ENCODE measurements around the gene GPN2. TPM values are rescaled to one million over a fixed set of nuclear protein-coding genes. Genes with fewer than 3 reads are reported as not detected.

GPN2 gene
- total and polyA plus RNA-seq, 2 donors (not counting 1 experiment from before 2014, with no cell fraction given) = 15.2 to 43.5 TPM

GRCh38 chr1:26879793-26880192, 10.3 kb downstream of the GPN2 start:
- peaks cover 23 to 70% of the 10 kb centered on the region in 2 experiments for H3K36me3 ChIP-seq (replicated peaks in 1 of 2; ENCODE audit: control extremely low read depth in 1 of 2, control insufficient read depth in 1 of 2, extremely low read depth in 1 of 2, insufficient read depth in 2 of 2, low read length in 1 of 2)
- H3K4me3 Mint-ChIP-seq = no peak overlapping the region
- H3K4me1 Mint-ChIP-seq = peaks cover 3% of the 10 kb centered on the region
- peaks cover 16% of the 10 kb centered on the region for H4K20me1 ChIP-seq (ENCODE audit: control insufficient read depth, insufficient read depth, low read length, poor library complexity, severe bottlenecking)
- no peak overlapping the region for H3K27ac ChIP-seq (ENCODE audit: low read length in 2 of 2)
- no peaks in the 10 kb centered on the region for H3K27me3 ChIP-seq (replicated peaks in 1 of 4; ENCODE audit: control extremely low read depth in 1 of 4, control insufficient read depth in 3 of 4, insufficient read depth in 4 of 4, low read length in 3 of 4)
- intact Hi-C loops (cut with micrococcal nuclease) = loop anchor here (2.0 kb wide), 1 partner anchor 59 kb away; no protein-coding TSS in a partner anchor
- H3K79me2 ChIP-seq (ENCODE audit: control insufficient read depth, insufficient read depth, low read length) = peaks cover 24% of the 10 kb centered on the region
- H3K9me3 ChIP-seq (ENCODE audit: control extremely low read depth in 1 of 3, control insufficient read depth in 2 of 3, insufficient read depth in 1 of 3, low read length in 2 of 3) = no peaks in the 10 kb centered on the region
- WGBS (ENCODE audit: insufficient coverage) = 100% methylated on average over 2 of the region's 4 CpGs
- no peak overlapping the region for H3K4me3 ChIP-seq (ENCODE audit: control extremely low read depth in 1 of 5, extremely low read depth in 1 of 5, insufficient read depth in 1 of 5, low read depth in 2 of 5, low read length in 4 of 5)
- no peak overlapping the region for H2AFZ ChIP-seq (ENCODE audit: insufficient read depth, low read depth, low read length, poor library complexity, severe bottlenecking)
- H3K27ac Mint-ChIP-seq = no peak overlapping the region
- no peaks in the 10 kb centered on the region for H3K27me3 Mint-ChIP-seq
- no peaks in the 10 kb centered on the region for H3K9me3 Mint-ChIP-seq (ENCODE audit: insufficient read depth)
- no peak for TF ChIP-seq CTCF (IDR thresholded peaks at IDR 0.05)
- no peak for TF ChIP-seq EZH2 (IDR thresholded peaks at IDR 0.05; ENCODE audit: borderline replicate concordance, insufficient read depth, low read depth, low read length, poor library complexity, severe bottlenecking)
- no peak overlapping the region for H3K9ac ChIP-seq (ENCODE audit: low read length)
- peaks cover 0 to 3% of the 10 kb centered on the region in 2 donors for H3K4me1 ChIP-seq (ENCODE audit: control insufficient read depth in 2 of 2, insufficient read depth in 2 of 2, low read length in 2 of 2)
- DNase-seq (no peak), ATAC-seq (ENCODE audit: low read depth) (no peak)
- POLR2A ChIA-PET = no interaction called here
- H3K4me2 ChIP-seq (replicated peaks; ENCODE audit: low read depth, low read length, poor library complexity, severe bottlenecking) = no peak overlapping the region
- CTCF ChIA-PET = interaction anchor here (0.6 to 7.3 kb wide), 11 partner anchors 13 to 657 kb away, joined by 3 to 79 read pairs (median 11); no protein-coding TSS in a partner anchor

- Histone ChIP-seq H3K9ac (ENCODE audit: low read length) (no peak overlapping the region), H3K4me3 (ENCODE audit: control extremely low read depth in 1 of 5, extremely low read depth in 1 of 5, insufficient read depth in 1 of 5, low read depth in 2 of 5, low read length in 4 of 5) (no peak overlapping the region), H3K4me1 (ENCODE audit: control insufficient read depth in 2 of 2, insufficient read depth in 2 of 2, low read length in 2 of 2) (peaks cover 0 to 3% of the 10 kb centered on the region in 2 donors), H3K36me3 (replicated peaks in 1 of 2; ENCODE audit: control extremely low read depth in 1 of 2, control insufficient read depth in 1 of 2, extremely low read depth in 1 of 2, insufficient read depth in 2 of 2, low read length in 1 of 2) (peaks cover 14 to 46% of the 10 kb centered on the region in 2 experiments), H4K20me1 (ENCODE audit: control insufficient read depth, insufficient read depth, low read length, poor library complexity, severe bottlenecking) (peaks cover 12% of the 10 kb centered on the region), H3K79me2 (ENCODE audit: control insufficient read depth, insufficient read depth, low read length) (peaks cover 4% of the 10 kb centered on the region), H3K9me3 (ENCODE audit: control extremely low read depth in 1 of 3, control insufficient read depth in 2 of 3, insufficient read depth in 1 of 3, low read length in 2 of 3) (no peaks in the 10 kb centered on the region), H3K27me3 (replicated peaks in 1 of 4; ENCODE audit: control extremely low read depth in 1 of 4, control insufficient read depth in 3 of 4, insufficient read depth in 4 of 4, low read length in 3 of 4) (no peaks in the 10 kb centered on the region), H3K27ac (ENCODE audit: low read length in 2 of 2) (no peak overlapping the region), H3K4me2 (replicated peaks; ENCODE audit: low read depth, low read length, poor library complexity, severe bottlenecking) (no peak overlapping the region), H2AFZ (ENCODE audit: insufficient read depth, low read depth, low read length, poor library complexity, severe bottlenecking) (no peak overlapping the region)
- H3K4me3 Mint-ChIP-seq = no peak overlapping the region
- ChIA-PET CTCF (interaction anchor here (0.6 to 7.3 kb wide), 10 partner anchors 10 to 275 kb away, joined by 3 to 79 read pairs (median 10); no protein-coding TSS in a partner anchor), POLR2A (no interaction called here)
- intact Hi-C loops (cut with micrococcal nuclease) = no loop called here
- WGBS (ENCODE audit: insufficient coverage) = no CpG with 5 or more reads among the region's 2 CpGs
- DNase-seq (no peak), ATAC-seq (ENCODE audit: low read depth) (no peak)
- no peak for TF ChIP-seq EZH2 (IDR thresholded peaks at IDR 0.05; ENCODE audit: borderline replicate concordance, insufficient read depth, low read depth, low read length, poor library complexity, severe bottlenecking)
- TF ChIP-seq CTCF (IDR thresholded peaks at IDR 0.05) = no peak
- no peak overlapping the region for H3K27ac Mint-ChIP-seq
- no peaks in the 10 kb centered on the region for H3K9me3 Mint-ChIP-seq (ENCODE audit: insufficient read depth)
- H3K27me3 Mint-ChIP-seq = no peaks in the 10 kb centered on the region
- H3K4me1 Mint-ChIP-seq = peaks cover 3% of the 10 kb centered on the region
These were observed 12.8 kb downstream of the GPN2 start for GRCh38 chr1:26877326-26877725.

Measured in B cell (primary cell).